Mononuclear cell (primary cell): ENCODE results near the gene EIF2B5. TPM values are rescaled to one million over a fixed set of nuclear protein-coding genes. Genes with fewer than 3 reads are reported as not detected.
"Not testable (repeated sequence)": the region's sequence is repeated elsewhere in the genome, so short reads cannot be mapped to it uniquely, and the experiment has no call there.

Experiments
- H3K27me3 ChIP-seq: 2 replicates; pipeline ENCODE4 v1.6.0; 2011; ENCODE audit warnings: low read length, control low read depth; ENCODE audit not compliant: insufficient read depth
- H3K4me1 ChIP-seq: 2 replicates; pipeline ENCODE4 v1.5.1; 2011; ENCODE audit warnings: mild to moderate bottlenecking, low read length, control low read depth; ENCODE audit not compliant: insufficient read depth
- H3K4me3 ChIP-seq: 2 replicates; pipeline ENCODE4 v1.5.1; 2011; ENCODE audit warnings: mild to moderate bottlenecking, low read length, moderate library complexity
- H3K9me3 ChIP-seq: 2 replicates; pipeline ENCODE4 v1.5.1; 2011; ENCODE audit warnings: low read depth, mild to moderate bottlenecking, control low read depth, low read length
- total RNA-seq: library from RNA; depleted of rRNA; stranded (reverse); fragments of >200 nt; gene quantifications from one replicate; pipeline ENCODE4 v1.2.3, GENCODE V29; 2012

EIF2B5 gene
- 41.0 TPM for total RNA-seq

- Histone ChIP-seq H3K4me1 (peaks cover 32% of the 10 kb centered on the region), H3K9me3 (no peaks in the 10 kb centered on the region), H3K4me3 (peak within 1 kb of the TSS; percentile 92), H3K27me3 (no peaks in the 10 kb centered on the region)
Measured at GRCh38 chr3:184135149-184135910, at the start of gene EIF2B5. EIF2B5 (plus strand) TSS chr3:184135358; CDS start chr3:184135386, 28 bp downstream.

- Histone ChIP-seq H3K4me1 (no peaks in the 10 kb centered on the region), H3K4me3 (no peak overlapping the region), H3K27me3 (no peaks in the 10 kb centered on the region), H3K9me3 (peaks cover 9% of the 10 kb centered on the region)
Measured at GRCh38 chr3:184085389-184085852, 49.7 kb upstream of the EIF2B5 start.

- H3K9me3 ChIP-seq = peaks cover 20% of the 10 kb centered on the region
- H3K4me3 ChIP-seq = no peak overlapping the region
- H3K4me1 ChIP-seq = no peaks in the 10 kb centered on the region
- H3K27me3 ChIP-seq = no peaks in the 10 kb centered on the region
Measured at GRCh38 chr3:184092199-184092598, 43.0 kb upstream of the EIF2B5 start.

GRCh38 chr3:184096811-184097383 is 38.3 kb upstream of the EIF2B5 start, which contains the start of gene HTR3E:
HTR3E (plus strand) TSS chr3:184097064; CDS start chr3:184097530, 466 bp downstream.
- H3K4me3 ChIP-seq = no peak within 1 kb of the TSS
- no peaks in the 10 kb centered on the region for H3K4me1 ChIP-seq
- peaks cover 12% of the 10 kb centered on the region for H3K9me3 ChIP-seq
- no peaks in the 10 kb centered on the region for H3K27me3 ChIP-seq

GRCh38 chr3:184097556-184097955 is 37.6 kb upstream of the EIF2B5 start:
- no peaks in the 10 kb centered on the region for H3K27me3 ChIP-seq
- no peaks in the 10 kb centered on the region for H3K4me1 ChIP-seq
- H3K4me3 ChIP-seq = no peak overlapping the region
- peaks cover 6% of the 10 kb centered on the region for H3K9me3 ChIP-seq

GRCh38 chr3:184099806-184100686 is 35.1 kb upstream of the EIF2B5 start:
- Histone ChIP-seq H3K4me1 (no peaks in the 10 kb centered on the region), H3K9me3 (no peaks in the 10 kb centered on the region), H3K4me3 (no peak overlapping the region), H3K27me3 (no peaks in the 10 kb centered on the region)

- H3K4me1 ChIP-seq = no peaks in the 10 kb centered on the region
- H3K9me3 ChIP-seq = no peaks in the 10 kb centered on the region
- peaks cover 6% of the 10 kb centered on the region for H3K27me3 ChIP-seq
- no peak overlapping the region for H3K4me3 ChIP-seq
Measured at GRCh38 chr3:184110316-184110725, 24.8 kb upstream of the EIF2B5 start.

GRCh38 chr3:184116017-184116416 is 19.1 kb upstream of the EIF2B5 start:
- H3K4me1 ChIP-seq = no peaks in the 10 kb centered on the region
- H3K27me3 ChIP-seq = peaks cover 6% of the 10 kb centered on the region

GRCh38 chr3:184117636-184118035 is 17.5 kb upstream of the EIF2B5 start:
- no peak overlapping the region for H3K4me3 ChIP-seq
- no peaks in the 10 kb centered on the region for H3K4me1 ChIP-seq

More at GRCh38 chr3:184116017-184116416, 19.1 kb upstream of the EIF2B5 start:
- Histone ChIP-seq H3K4me3 (no peak overlapping the region), H3K9me3 (no peaks in the 10 kb centered on the region)

GRCh38 chr3:184121031-184121430 is 14.1 kb upstream of the EIF2B5 start:
- not testable (repeated sequence) for H3K27me3 ChIP-seq, H3K9me3 ChIP-seq, H3K4me3 ChIP-seq, H3K4me1 ChIP-seq

More at GRCh38 chr3:184117636-184118035, 17.5 kb upstream of the EIF2B5 start:
- Histone ChIP-seq H3K27me3 (peaks cover 5% of the 10 kb centered on the region), H3K9me3 (no peaks in the 10 kb centered on the region)

GRCh38 chr3:184126006-184126405 is 9.2 kb upstream of the EIF2B5 start:
- no peak overlapping the region for H3K4me3 ChIP-seq
- H3K4me1 ChIP-seq = no peaks in the 10 kb centered on the region
- H3K9me3 ChIP-seq = no peaks in the 10 kb centered on the region
- H3K27me3 ChIP-seq = no peaks in the 10 kb centered on the region

GRCh38 chr3:184129012-184129411 is 6.1 kb upstream of the EIF2B5 start:
- Histone ChIP-seq H3K4me1 (peaks cover 5% of the 10 kb centered on the region), H3K4me3 (no peak overlapping the region), H3K9me3 (no peaks in the 10 kb centered on the region), H3K27me3 (no peaks in the 10 kb centered on the region)

- Histone ChIP-seq H3K4me3 (no peak overlapping the region), H3K4me1 (peaks cover 32% of the 10 kb centered on the region), H3K9me3 (no peaks in the 10 kb centered on the region), H3K27me3 (no peaks in the 10 kb centered on the region)
Measured at GRCh38 chr3:184132945-184133344, 2.2 kb upstream of the EIF2B5 start.

GRCh38 chr3:184133840-184134745 is 1.1 kb upstream of the EIF2B5 start:
- Histone ChIP-seq H3K4me1 (peaks cover 32% of the 10 kb centered on the region), H3K4me3 (peak overlapping the region; percentile 92), H3K27me3 (no peaks in the 10 kb centered on the region), H3K9me3 (no peaks in the 10 kb centered on the region)
